Liver (tissue), 3 donors: ENCODE data around the gene VPS26A.

ENCODE experiments used
- FOXA2 ChIP-seq: IDR thresholded peaks from 2 replicates; pipeline ENCODE4 v1.6.1; 2016; ENCODE audit warnings: antibody characterized with exemption
- JUND ChIP-seq, 2 donors: IDR thresholded peaks; 2 replicates each; pipeline ENCODE4 v1.6.1; 2016; ENCODE audit warnings: antibody characterized with exemption in 2 of 2
- NR2F2 ChIP-seq: IDR thresholded peaks from 2 replicates; pipeline ENCODE4 v1.6.1; 2016; ENCODE audit warnings: antibody characterized with exemption
- RAD21 ChIP-seq, 2 donors: IDR thresholded peaks; 2 replicates each; pipeline ENCODE4 v1.6.1; 2016; ENCODE audit warnings: antibody characterized with exemption in 2 of 2, mild to moderate bottlenecking in 2 of 2
- TAF1 ChIP-seq: conservative IDR thresholded peaks from 2 replicates; pipeline ENCODE4 v1.6.1; 2016; ENCODE audit warnings: antibody characterized with exemption, mild to moderate bottlenecking
- YY1 ChIP-seq: IDR thresholded peaks from 2 replicates; pipeline ENCODE4 v1.6.1; 2016; ENCODE audit warnings: antibody characterized with exemption, mild to moderate bottlenecking
- TF ChIP-seq, protein P1 (sequence below): fragments of 150-350 bp; IDR thresholded peaks from 2 replicates; pipeline ENCODE4 v1.5.1; 2017; ENCODE audit warnings: improper control_type of control experiment, low read depth, low read length; ENCODE audit not compliant: missing input control
- TF ChIP-seq, protein P2 (sequence below): IDR thresholded peaks from 2 replicates; pipeline ENCODE4 v1.6.1; 2016; ENCODE audit warnings: antibody characterized with exemption
- TF ChIP-seq, protein P3 (sequence below): IDR thresholded peaks from 2 replicates; pipeline ENCODE4 v1.6.1; 2016; ENCODE audit warnings: antibody characterized with exemption
- TF ChIP-seq, protein P4 (sequence below): IDR thresholded peaks from 2 replicates; pipeline ENCODE4 v1.6.1; 2016; ENCODE audit warnings: antibody characterized with exemption, mild to moderate bottlenecking
- donor health status: healthy.
- donor health status: healthy.

DNA sequence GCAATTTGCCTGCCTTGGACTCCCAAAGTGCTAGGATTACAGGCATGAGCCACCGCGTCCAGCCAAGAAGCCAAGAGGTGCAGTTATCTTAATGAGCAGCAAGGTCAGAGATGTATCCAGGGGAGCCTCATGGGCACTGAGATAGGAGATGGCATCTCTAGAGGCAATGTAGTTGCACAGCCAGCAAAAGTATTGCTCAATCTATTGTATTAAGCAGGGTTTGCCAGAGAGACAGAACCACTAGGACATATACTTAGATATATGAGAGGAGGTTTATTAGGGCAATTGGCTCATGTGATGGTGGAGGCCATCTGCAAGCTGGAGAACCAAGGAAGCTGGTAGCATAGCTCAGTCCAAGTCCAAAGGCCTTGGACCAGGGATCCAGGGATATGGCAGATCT is 16.3 kb upstream of the VPS26A start:
- TF ChIP-seq, protein P1, sequence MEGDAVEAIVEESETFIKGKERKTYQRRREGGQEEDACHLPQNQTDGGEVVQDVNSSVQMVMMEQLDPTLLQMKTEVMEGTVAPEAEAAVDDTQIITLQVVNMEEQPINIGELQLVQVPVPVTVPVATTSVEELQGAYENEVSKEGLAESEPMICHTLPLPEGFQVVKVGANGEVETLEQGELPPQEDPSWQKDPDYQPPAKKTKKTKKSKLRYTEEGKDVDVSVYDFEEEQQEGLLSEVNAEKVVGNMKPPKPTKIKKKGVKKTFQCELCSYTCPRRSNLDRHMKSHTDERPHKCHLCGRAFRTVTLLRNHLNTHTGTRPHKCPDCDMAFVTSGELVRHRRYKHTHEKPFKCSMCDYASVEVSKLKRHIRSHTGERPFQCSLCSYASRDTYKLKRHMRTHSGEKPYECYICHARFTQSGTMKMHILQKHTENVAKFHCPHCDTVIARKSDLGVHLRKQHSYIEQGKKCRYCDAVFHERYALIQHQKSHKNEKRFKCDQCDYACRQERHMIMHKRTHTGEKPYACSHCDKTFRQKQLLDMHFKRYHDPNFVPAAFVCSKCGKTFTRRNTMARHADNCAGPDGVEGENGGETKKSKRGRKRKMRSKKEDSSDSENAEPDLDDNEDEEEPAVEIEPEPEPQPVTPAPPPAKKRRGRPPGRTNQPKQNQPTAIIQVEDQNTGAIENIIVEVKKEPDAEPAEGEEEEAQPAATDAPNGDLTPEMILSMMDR = no peak
- TF ChIP-seq RAD21 (IDR thresholded peaks at IDR 0.05) (no peak), JUND (IDR thresholded peaks at IDR 0.05) (no peak), NR2F2 (no peak), FOXA2 (no peak), YY1 (no peak), TAF1 (no peak)
- TF ChIP-seq, protein P2, sequence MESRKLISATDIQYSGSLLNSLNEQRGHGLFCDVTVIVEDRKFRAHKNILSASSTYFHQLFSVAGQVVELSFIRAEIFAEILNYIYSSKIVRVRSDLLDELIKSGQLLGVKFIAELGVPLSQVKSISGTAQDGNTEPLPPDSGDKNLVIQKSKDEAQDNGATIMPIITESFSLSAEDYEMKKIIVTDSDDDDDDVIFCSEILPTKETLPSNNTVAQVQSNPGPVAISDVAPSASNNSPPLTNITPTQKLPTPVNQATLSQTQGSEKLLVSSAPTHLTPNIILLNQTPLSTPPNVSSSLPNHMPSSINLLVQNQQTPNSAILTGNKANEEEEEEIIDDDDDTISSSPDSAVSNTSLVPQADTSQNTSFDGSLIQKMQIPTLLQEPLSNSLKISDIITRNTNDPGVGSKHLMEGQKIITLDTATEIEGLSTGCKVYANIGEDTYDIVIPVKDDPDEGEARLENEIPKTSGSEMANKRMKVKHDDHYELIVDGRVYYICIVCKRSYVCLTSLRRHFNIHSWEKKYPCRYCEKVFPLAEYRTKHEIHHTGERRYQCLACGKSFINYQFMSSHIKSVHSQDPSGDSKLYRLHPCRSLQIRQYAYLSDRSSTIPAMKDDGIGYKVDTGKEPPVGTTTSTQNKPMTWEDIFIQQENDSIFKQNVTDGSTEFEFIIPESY = no peak
- TF ChIP-seq, protein P3, sequence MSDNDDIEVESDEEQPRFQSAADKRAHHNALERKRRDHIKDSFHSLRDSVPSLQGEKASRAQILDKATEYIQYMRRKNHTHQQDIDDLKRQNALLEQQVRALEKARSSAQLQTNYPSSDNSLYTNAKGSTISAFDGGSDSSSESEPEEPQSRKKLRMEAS = no peak
- TF ChIP-seq, protein P4, sequence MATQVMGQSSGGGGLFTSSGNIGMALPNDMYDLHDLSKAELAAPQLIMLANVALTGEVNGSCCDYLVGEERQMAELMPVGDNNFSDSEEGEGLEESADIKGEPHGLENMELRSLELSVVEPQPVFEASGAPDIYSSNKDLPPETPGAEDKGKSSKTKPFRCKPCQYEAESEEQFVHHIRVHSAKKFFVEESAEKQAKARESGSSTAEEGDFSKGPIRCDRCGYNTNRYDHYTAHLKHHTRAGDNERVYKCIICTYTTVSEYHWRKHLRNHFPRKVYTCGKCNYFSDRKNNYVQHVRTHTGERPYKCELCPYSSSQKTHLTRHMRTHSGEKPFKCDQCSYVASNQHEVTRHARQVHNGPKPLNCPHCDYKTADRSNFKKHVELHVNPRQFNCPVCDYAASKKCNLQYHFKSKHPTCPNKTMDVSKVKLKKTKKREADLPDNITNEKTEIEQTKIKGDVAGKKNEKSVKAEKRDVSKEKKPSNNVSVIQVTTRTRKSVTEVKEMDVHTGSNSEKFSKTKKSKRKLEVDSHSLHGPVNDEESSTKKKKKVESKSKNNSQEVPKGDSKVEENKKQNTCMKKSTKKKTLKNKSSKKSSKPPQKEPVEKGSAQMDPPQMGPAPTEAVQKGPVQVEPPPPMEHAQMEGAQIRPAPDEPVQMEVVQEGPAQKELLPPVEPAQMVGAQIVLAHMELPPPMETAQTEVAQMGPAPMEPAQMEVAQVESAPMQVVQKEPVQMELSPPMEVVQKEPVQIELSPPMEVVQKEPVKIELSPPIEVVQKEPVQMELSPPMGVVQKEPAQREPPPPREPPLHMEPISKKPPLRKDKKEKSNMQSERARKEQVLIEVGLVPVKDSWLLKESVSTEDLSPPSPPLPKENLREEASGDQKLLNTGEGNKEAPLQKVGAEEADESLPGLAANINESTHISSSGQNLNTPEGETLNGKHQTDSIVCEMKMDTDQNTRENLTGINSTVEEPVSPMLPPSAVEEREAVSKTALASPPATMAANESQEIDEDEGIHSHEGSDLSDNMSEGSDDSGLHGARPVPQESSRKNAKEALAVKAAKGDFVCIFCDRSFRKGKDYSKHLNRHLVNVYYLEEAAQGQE = no peak
